Measurements from ENCODE around the gene LMO3.
"Not testable (repeated sequence)": the region's sequence is repeated elsewhere in the genome, so short reads cannot be mapped to it uniquely, and the experiment has no call there.

The LMO3 gene

DNA sequence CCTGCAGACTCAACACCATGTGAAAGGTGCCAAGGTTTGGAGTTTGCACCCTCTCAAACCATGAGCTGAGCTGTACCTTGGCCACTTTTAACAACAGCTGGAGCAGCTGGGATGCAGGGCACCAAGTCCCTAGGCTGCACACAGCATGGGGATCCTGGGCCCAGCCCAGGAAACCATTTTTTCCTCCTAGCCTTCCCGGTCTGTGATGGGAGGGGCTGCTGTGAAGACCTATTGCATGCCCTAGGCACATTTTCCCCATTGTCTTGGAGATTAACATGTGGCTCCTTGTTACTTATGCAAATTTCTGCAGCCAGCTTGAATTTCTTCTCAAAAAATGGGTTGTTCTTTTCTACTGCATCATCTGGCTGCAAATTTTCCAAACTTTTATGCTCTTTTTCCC, 68.3 kb downstream of the LMO3 start:
- DNase-seq, result not testable (repeated sequence)

DNA sequence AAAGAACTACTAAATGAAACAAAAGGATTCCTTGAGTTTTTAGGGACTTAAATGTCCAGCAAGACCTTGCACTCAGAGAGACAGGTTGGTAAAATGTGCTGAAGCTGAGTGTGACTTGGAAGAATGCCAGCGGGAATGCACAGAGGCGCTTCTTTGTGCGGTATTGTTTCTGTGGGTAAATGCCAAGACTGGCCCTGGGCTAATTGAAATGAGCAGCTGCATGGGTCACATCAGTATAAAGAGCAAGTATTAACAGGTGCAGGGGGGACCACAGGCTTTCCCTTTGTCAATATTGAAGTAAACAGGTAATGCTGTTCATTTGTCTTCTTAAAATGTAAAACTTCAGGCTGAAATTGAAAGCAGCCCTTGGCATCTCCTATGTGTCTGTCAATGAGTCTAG, 74.3 kb downstream of the LMO3 start:
- no peak for DNase-seq

DNA sequence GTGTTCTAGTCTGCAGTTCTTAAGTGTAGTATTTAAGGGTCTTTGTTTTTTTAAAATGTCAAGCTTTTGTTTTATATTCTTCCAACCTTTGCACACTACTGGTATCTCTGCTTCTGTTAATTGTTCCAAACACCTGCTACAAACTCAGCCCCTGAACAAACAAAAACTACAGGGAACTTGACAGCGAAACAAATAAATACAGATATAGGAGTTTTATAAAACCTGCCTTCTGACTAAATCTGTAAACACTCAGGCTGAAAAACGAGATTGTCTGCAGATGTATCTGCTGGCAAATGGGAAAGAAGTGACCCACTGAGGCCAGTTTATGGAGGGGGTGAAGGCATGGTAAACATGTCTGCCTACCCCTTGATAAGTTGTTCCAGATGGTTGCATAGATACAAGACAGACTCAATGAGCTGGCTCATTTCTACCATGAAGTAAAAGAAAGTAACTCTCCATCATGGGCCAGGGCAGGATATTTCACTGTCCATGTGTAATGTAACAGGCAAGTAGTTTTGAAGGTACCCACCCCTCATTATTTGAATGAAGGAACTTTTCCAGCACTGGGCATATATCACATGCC, 75.6 kb downstream of the LMO3 start:
- no peak for DNase-seq

DNA sequence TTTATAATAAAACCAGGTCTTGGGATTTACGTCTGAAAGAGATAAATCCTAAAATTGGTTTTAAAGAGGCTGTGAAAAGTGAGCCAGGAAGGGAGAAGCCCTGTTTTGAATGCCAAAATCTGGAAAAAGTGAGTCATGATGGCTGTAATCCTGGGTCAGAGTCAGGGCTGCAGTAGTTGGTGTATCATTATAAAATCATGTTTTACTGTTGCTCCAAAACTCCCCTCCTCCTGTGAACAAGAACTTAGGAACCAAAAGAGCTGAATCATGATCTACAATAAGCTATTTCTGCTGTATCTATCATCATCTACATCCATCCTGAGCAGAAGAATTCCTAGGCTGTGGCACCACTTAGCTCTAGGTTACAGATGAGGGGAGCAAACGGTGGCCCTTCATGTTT, 79.3 kb downstream of the LMO3 start:
- no peak for DNase-seq

DNA sequence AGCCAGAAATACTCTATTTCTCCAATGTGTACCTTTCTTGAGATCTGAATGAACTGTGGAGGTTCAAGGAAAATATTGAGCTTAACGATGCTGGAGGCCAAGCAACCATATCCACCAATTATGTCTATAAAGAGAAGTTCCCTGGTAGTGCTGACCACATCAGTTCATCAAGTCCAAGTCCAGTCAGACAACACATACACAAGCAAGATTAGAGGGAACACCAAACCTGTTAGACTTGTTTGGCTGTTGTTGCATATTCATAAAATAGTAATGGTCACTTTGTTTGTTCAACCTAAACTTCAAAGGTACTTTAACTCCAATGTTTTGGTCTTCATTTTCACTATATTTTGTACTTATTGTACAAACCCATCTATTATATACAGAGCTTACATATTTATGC, 81.6 kb downstream of the LMO3 start:
- DNase-seq, result no peak

DNA sequence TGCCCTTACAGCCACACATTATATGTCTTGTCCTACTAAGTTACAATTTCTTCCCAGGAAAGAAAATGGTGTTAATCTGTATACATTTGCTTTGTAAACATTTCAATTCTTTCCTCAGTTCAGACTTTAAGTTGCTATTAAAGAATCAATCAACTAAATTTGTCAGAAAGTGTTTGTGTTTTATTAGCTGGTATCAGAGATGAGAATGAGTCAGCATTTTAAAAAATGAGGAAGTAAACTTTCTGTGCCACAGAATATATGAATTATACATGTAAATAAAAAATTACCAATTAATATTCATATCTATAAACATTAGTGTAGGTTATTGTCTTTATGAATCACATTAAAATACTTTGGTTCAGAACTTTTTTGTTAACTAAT, 82.0 kb downstream of the LMO3 start:
- no peak for DNase-seq

DNA sequence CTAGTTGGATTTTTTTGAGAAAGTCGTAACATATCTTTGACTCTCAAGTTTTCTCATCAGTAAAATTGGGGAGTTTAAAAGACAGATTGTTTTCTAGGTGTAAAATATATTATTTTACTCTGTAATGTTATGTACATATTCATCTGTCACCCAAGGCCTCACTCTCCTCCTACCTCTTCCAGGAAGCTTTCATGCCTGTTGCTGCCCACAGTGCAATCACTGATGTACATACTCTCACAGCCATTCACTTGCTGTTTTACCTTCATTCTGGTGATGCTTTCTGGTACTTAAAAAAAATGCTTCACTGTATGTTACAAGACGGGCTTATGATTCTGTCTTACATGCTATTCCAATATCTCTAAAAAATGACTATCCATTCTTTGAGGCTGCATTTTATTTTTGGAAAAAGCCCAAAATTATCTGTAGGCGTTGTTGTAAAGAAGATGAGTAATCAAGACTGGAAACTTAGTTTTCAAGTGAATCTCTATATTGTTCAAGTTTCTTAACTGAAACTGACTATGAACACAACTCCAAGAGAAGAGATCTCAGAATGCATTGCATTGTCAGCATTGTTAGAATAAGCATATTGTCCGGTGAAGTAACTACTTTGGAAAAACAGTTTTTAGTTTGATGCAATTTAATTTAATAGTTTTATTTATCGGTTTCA, 82.5 kb downstream of the LMO3 start:
- no peak for DNase-seq

DNA sequence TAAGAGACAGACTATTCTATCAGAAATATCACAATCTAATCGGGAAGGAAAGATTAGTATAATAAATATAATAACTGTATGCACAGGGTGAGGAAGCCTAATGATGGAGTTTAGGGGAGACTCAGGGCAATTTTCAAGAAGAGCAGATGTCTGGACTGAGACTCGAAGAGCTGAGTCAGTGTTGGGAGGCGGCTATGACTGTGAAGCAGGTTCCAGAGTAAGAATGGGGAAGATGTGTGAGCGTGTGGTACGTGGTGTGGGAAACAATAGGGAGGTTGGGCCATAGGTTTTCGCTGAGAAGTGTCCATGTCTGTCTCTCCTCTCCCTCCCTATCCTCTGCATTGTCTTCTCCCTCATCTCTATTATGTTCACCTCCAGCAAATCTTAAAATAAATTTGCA, 85.6 kb downstream of the LMO3 start:
- no peak for DNase-seq

DNA sequence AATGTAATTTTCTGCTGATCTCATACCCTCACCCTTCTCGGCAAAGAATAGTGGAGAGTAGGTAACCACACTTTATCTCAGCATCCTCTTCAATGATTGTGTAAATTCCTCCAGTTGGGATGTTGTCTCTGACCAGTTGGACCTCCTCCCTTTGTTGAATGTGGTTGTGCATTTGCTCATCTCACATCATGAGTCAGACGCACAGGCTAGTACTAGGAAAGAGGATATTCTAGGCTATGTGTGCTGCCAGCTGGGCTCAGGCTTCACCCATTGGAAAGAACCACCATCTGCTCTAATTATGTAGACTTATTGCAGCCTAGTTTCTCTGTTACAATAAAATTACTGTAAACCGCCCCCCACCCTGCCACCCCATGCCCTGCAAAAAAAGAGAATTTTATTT, 90.3 kb downstream of the LMO3 start:
- DNase-seq, result no peak

DNA sequence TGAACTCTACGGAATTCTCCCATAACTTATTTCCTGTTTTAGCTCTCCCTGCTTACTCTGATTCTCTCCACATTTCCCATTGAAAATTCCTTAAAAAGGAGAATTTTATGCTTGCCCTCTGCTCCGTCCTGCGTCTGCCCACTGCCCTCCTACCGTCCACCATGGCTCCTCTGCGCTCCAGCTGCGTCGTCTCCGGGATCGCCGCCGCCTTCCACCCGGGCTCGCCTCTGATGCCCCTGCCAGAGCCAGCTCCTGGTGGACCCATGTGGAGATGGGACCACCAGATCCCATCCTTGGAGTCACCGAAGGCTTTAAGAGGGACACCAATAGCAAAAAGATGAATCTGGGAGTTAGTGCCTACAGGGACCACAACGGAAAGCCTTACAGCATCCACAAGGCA, 92.7 kb downstream of the LMO3 start:
- DNase-seq, result no peak

DNA sequence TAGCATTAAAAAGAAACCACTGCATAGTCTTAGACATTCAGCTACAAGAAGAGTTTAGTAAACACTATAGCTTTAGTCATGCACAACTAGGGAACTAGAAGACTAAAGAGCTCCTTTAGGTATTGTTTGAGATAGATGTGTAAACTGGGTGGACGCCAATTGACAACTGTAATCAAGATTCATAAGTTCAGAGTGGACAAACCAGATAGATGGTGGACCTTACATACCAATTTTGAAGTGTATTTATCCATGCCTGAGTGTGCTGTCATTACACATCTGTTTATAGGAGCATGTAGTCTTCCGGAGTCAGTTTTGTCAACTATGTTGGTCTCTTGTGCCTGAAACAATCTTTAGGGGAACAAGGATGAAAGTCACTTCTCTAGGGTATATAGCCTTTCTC, 96.6 kb downstream of the LMO3 start:
- no peak for DNase-seq

DNA sequence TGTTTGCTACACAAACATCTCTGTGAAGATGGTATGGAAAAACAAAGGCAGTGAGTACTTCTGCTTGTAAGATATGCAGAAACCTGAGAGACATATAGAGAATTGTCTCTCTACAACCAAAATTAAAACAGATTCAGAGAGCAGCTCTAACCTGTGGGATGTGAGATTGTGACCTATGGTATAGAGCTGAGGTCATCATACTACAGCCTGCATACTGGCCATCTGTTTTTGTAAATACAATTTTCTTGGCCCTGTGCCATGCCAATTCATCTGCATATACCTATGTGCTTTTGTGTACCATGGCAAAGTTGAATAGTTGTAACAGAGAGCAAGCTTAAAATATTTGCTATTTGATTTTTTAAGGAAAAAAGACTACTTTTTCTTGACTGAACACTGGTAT, 99.6 kb downstream of the LMO3 start:
- DNase-seq, result no peak

DNA sequence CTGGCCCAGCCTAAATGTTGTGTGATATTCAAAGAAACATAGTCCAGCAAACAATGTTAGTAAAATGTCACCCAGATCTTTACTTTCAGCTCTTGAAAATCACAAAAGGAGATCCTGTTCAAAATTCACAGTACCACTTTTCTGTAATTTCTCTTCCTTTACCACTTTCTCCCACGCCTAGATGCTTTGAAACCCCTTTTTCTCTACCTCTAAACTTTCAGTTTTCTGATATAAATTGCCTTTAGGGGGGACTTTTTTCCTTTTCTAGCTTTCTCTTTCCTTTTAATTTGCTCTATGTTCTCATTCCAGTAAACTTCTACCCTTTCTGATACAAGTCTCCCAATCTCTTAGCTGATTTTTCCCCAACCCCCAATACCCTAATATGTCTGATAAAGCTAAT, 101.8 kb downstream of the LMO3 start:
- no peak for DNase-seq

DNA sequence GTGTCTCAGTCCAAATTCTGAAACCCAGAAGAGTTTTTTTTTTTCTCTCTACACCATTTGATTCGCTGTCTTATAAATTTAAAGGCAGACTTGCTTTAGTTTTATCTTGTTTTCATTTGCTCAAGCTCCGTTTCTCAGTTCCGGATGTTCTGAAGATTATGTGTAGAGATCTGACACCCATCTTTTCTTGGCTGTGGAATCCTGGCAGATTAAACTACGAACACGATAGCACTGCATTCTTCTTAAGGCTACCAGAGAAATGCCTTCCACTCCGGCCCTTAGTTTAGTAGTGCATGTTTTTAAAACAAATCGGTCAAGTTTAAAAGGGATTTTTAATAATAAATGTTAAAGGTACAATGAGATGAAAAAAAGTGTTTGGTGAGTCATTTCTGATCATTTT, 106.4 kb downstream of the LMO3 start:
- no peak for DNase-seq
